GM08714 (cell line): Measurements from ENCODE around the gene C11orf86.
A peak's percentile ranks its signal among the peaks of the same experiment; 100 is the strongest.
"Not testable (repeated sequence)": the region's sequence is repeated elsewhere in the genome, so short reads cannot be mapped to it uniquely, and the experiment has no call there.

Experiments used
- H3K4me3 ChIP-seq: fragments of 200-500 bp; sonication (Bioruptor generic); 2 replicates; pipeline ENCODE4 v1.5.1; 2014; ENCODE audit warnings: mild to moderate bottlenecking, low read length, inconsistent platforms
- ZNF274 ChIP-seq: IDR thresholded peaks from 2 replicates; pipeline ENCODE4 v1.6.1; 2012; ENCODE audit warnings: mild to moderate bottlenecking, low read depth, low read length

Gene C11orf86

DNA sequence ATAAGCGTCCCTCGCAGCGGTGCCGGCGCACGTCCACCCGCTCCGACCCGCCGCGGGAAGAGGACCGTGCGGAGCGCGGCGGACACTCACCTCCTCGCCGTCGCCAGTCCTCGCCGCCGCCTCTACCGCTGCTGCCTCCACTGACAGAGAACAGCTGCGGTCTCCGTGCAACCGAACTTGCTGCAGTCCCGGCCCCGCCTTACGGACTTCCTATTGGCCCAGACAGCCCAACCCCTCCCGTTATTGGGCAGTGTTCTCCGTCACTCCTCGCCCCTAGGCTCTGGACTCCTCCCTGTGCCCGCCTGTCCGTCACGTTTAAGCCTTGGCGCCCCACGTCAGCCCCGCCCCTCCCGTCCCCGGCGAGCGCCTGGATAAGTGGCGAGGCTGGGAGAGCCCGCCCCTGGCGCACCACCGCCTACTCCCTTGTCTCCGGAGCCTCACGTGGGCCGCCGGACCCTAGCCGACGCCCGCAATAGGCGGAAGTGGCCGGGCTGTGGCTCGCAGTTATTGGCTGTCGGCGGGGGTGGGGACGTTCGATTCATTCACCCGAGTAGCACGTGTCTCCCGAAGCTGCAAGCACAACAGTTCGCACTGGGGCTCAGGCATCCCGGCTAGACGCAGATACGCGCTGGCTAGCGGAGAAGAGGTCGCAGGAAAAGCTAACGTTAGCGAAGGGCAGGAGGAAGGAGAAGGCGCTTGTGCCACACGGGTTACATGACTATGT is 16.7 kb upstream of the C11orf86 start, which contains the start of gene PC:
Gene PC (minus strand): TSS at position 152 of the 724 bp plus-strand sequence. CDS start 86,224 bp downstream, outside the sequence.
- H3K4me3 ChIP-seq, result peak within 1 kb of the TSS; percentile 44; the same call in 1 of the 2 replicates
- TF ChIP-seq ZNF274, result no peak

DNA sequence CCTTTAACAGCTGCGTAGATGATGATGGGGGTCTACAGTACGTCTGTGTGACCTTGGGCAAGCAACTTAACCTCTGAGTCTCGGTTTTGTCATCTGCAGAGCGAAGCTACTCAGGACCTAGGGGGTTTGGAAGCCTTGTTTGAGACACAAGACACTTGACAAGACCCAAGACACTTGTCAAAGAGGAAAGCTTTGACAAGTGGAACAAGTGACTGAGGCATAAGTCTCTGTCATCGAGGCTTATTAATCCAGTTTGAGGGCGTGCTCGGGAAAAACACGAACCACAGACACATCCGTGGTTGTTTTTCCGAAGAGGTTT is 16.2 kb upstream of the C11orf86 start:
- TF ChIP-seq ZNF274, result no peak
- H3K4me3 ChIP-seq, result peak overlapping the region; percentile 5; the same call in 1 of the 2 replicates

- H3K4me3 ChIP-seq, result not testable (repeated sequence)
Observed at GRCh38 chr11:66961691-66962213, 13.4 kb upstream of the C11orf86 start.

GRCh38 chr11:66962247-66962646 is 12.9 kb upstream of the C11orf86 start:
- no peak for TF ChIP-seq ZNF274
- H3K4me3 ChIP-seq, result no peak overlapping the region

- no peak for TF ChIP-seq ZNF274
Observed at GRCh38 chr11:66962801-66963200, 12.3 kb upstream of the C11orf86 start.

DNA sequence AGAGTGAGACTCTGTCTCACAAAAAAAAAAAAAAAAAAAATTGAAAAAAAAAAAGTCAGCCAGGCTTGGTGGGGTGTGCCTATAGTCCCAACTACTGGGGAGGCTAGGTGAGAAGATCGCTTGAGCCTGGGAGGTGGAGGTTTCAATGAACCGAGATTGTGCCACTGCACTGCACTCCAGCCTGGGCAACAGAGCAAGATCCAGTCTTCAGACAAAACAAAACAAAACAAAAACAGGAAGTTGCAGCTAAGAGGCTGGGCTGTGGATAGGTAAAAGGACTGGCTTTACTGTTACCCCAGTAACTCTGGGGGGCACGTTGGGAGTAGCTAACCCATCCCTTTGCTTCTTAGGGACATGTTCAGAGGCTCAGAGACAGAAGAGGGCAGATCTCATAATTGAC is 10.6 kb upstream of the C11orf86 start:
- no peak for TF ChIP-seq ZNF274
- no peak overlapping the region for H3K4me3 ChIP-seq

More at GRCh38 chr11:66962801-66963200, 12.3 kb upstream of the C11orf86 start:
- H3K4me3 ChIP-seq, result no peak overlapping the region

DNA sequence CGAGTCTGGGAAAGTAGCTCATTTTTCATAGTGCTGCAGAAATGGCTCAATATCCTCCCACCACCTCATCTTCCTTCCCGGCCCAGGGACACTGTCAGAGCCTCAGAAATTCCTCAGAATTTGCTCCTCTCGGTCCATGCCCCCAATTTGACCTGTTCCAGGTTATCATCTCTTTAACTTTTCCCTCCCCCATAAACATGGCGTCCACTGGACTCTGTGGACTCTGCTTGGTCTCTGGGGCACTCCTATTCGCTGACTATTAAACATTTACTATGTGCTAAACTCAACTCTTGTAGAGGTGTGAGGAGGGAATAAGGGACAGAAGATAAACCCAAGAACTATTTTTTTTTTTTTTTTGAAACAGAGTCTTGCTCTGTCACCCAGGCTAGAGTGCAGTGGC is 8.8 kb upstream of the C11orf86 start:
- H3K4me3 ChIP-seq, result no peak overlapping the region
- TF ChIP-seq ZNF274, result no peak

- no peak for TF ChIP-seq ZNF274
- no peak overlapping the region for H3K4me3 ChIP-seq
Observed at GRCh38 chr11:66967670-66968425, 7.3 kb upstream of the C11orf86 start.

DNA sequence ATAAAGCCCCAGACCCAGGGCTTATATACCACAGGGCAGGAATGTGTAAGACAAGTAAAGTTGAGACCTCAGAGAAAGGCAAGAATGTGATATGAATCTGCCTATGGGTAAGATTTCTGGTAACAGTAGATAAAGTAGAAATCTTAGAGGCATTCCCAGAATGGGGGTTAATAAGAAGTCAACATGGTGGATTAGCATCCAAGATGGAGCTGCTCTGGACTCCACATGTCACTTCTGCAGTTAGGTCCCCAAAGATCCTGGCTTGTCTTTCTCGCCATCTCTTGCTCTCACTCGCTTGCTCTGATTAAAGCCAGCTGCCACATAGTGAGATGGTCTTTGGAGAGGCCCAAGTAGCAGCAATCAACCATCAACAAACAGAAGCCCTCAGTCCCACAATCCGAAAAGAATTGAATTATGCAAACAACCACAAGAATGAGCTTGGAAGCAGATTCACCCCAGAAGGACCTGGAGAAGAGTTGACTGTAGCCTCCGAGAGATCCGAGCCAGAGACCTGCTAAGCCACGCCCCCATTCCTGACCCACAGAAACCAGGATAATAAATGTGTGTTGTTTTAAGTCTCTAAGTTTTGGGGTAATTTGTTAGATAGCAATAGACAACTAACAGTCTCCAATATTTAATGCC is 5.4 kb upstream of the C11orf86 start:
- no peak for TF ChIP-seq ZNF274
- H3K4me3 ChIP-seq, result no peak overlapping the region

- H3K4me3 ChIP-seq, result no peak overlapping the region
- no peak for TF ChIP-seq ZNF274
Observed at GRCh38 chr11:66970371-66970806, 4.7 kb upstream of the C11orf86 start.

DNA sequence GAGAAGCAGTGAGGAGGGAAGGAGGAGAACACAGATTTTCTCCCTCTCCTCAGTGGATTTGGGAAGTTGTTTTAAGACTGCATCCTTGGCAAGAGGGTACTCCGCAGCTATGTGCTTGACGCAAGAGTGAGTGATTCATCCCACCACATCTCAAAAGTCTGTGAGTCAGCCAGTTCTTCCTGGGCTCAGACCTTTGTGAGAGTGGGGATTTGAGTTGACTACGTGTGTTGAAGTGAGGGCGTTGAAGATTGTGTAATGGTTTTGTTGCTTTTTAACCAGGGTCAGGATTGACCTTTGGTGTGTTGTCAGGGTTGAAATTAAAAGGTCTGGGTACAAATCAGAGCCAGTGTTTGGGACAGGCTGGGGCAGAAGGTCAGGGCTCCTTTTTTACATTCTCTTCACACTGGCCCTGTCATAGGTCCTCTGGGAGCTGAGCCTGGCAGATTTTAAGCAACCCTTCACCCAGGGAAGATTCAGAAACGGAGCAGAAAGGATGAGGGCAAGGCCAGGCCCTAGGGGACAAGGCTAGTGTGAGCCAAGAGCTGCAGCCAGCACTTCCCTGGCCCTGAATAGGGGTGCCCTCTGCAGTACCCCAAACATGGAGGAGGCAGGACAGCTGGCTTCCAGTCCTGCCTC is 4.2 kb upstream of the C11orf86 start:
- H3K4me3 ChIP-seq, result no peak overlapping the region
- TF ChIP-seq ZNF274, result no peak

DNA sequence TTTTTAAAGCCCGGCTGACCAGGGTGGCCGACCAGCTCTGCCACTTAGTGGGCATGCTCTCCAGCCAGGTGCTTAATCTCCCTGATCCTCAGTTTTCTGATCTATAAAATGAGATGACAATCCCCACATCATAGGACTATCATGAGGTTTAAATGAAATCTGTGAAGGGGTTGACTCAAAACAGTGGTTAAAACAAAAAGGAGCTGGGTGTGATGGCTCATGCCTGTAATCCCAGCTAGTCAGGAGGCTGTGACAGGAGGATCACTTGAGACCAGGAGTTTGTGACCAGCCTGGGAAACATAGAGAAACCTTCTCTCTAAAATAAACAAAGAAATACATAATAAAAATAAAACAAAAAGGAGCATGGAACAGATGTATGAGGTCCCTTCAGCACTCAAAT is 3.6 kb upstream of the C11orf86 start:
- no peak for TF ChIP-seq ZNF274
- H3K4me3 ChIP-seq, result no peak overlapping the region

- TF ChIP-seq ZNF274, result no peak
- no peak overlapping the region for H3K4me3 ChIP-seq
Observed at GRCh38 chr11:66973956-66974580, 1.0 kb upstream of the C11orf86 start.
